CD4-positive, alpha-beta T cell (primary cell): ENCODE measurements around the gene SSBP3. TPM values are rescaled to one million over a fixed set of nuclear protein-coding genes. Genes with fewer than 3 reads are reported as not detected.

Experiments
- ATAC-seq: fragments of 200-7000 bp; cut with Tn5 transposase; one replicate; pipeline ENCODE4 v1.10.0; 2022; ENCODE audit warnings: mild to moderate bottlenecking; ENCODE audit not compliant: poor library complexity
- CTCF ChIA-PET: fragments of 350-600 bp; sonication (Branson Sonifier 250); formaldehyde crosslinking; loops from one replicate; lab custom pipeline; 2021; ENCODE audit warnings: antibody characterized with exemption, inconsistent platforms; lab: Charles Lee
- POLR2A ChIA-PET: fragments of 350-600 bp; sonication (Branson Sonifier 250); formaldehyde crosslinking; loops from one replicate; lab custom pipeline; 2021; ENCODE audit warnings: antibody characterized with exemption, inconsistent platforms; lab: Charles Lee
- DNase-seq, 14 experiments: peaks; one replicate each; pipeline ENCODE4 v3.0.0-alpha.2; 2013 to 2020; ENCODE audit warnings: mixed read lengths in 2 of 14
- H3K27ac ChIP-seq, 2 donors: one replicate each; pipeline versions ENCODE4 v1.5.1 to v1.7.0; 2013; ENCODE audit warnings: low read length in 2 of 2, low read depth in 1 of 2, mild to moderate bottlenecking in 1 of 2
- H3K27me3 ChIP-seq, 2 experiments: 1 replicate in 1 of 2; 2 replicates in 1 of 2; pipeline versions ENCODE4 v1.6.1 to v1.7.0; 2013; ENCODE audit warnings: low read length in 2 of 2, control low read depth in 1 of 2, mild to moderate bottlenecking in 1 of 2, moderate library complexity in 1 of 2; ENCODE audit not compliant: insufficient read depth in 2 of 2, control insufficient read depth in 1 of 2
- H3K36me3 ChIP-seq: one replicate; pipeline ENCODE4 v1.6.1; 2013; ENCODE audit warnings: low read length, control low read depth; ENCODE audit not compliant: insufficient read depth
- H3K4me1 ChIP-seq: one replicate; pipeline ENCODE4 v1.6.1; 2013; ENCODE audit warnings: low read length, control low read depth; ENCODE audit not compliant: insufficient read depth
- H3K4me3 ChIP-seq: one replicate; pipeline ENCODE4 v1.5.1; 2013; ENCODE audit warnings: mild to moderate bottlenecking, low read length, moderate library complexity
- H3K9me3 ChIP-seq, 2 experiments: 1 replicate in 1 of 2; 2 replicates in 1 of 2; pipeline versions ENCODE4 v1.6.1 to v1.7.0; 2013; ENCODE audit warnings: low read length in 2 of 2, mild to moderate bottlenecking in 2 of 2, control low read depth in 1 of 2, moderate library complexity in 1 of 2; ENCODE audit not compliant: control insufficient read depth in 1 of 2, insufficient read depth in 1 of 2
- H3K27ac Mint-ChIP-seq: one replicate; pipeline ENCODE4 v1.8.0; 2020; ENCODE audit warnings: mixed read lengths
- H3K27me3 Mint-ChIP-seq: one replicate; pipeline ENCODE4 v1.8.0; 2021; ENCODE audit warnings: mixed read lengths
- H3K36me3 Mint-ChIP-seq: one replicate; pipeline ENCODE4 v1.8.0; 2021; ENCODE audit warnings: low read depth, mixed read lengths
- H3K4me1 Mint-ChIP-seq: one replicate; pipeline ENCODE4 v1.8.0; 2021; ENCODE audit warnings: low read depth, mixed read lengths
- H3K4me3 Mint-ChIP-seq: one replicate; pipeline ENCODE4 v1.8.0; 2020; ENCODE audit warnings: mild to moderate bottlenecking, mixed read lengths
- H3K9me3 Mint-ChIP-seq: one replicate; pipeline ENCODE4 v1.8.0; 2020; ENCODE audit warnings: mixed read lengths
- intact Hi-C, 2 experiments: fragments of 100-400 bp; cut with DNase I in 1 of 2; cut with micrococcal nuclease in 1 of 2; formaldehyde crosslinking; loops; one replicate each; pipeline versions ENCODE4 v1.15.1 to v1.9.0; 2023 to 2025; cut with DNase I, micrococcal nuclease
- total RNA-seq, 174 experiments: library from RNA in 2 of 174; stranded (reverse) in 2 of 174; gene quantifications; one replicate each; pipeline ENCODE4 v1.2.3 and lab custom pipeline; 2021 to 2026
- TF ChIP-seq, protein P1 (sequence below): fragments of 200-600 bp; IDR thresholded peaks from one replicate; pipeline ENCODE4 v1.8.0; 2022; ENCODE audit warnings: antibody characterized with exemption, mild to moderate bottlenecking

Gene SSBP3
- total RNA-seq, 2 experiments from 2014 or later, result 50.6 to 52.4 TPM

DNA sequence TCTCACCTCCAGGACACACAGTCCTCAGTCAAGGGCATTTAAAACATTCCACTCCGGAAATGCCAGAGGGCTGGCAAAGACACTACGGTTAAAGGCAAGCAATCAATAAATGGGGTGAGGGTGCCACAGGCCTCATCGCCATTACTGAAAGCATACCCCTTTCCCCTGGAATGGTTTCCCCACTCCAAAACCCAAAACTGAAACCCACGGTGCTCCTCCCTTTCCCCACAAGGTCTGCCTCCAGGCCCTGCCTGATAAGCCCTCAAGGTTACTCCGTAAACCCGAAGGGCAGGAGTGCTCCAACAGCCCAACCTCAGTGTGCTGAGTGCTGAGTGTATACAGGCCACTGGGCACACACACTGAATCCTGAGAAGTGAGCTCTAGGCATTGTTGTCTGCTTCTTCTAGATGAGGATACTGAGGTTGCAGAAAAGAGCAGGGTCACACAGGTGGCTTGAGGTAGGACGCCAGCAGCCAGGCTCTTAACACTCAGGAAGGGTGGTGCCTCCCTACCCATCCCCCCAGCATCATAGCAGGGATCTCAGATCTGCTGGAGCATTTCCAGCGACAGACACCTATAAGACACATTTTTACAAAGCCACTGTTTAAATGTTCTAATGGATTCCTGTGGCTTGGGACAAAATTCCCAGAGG, 29.0 kb downstream of the SSBP3 start:
- Mint-ChIP-seq H3K4me1 (peaks cover 84% of the 10 kb centered on the region), H3K27ac (peak overlapping the region; percentile 74), H3K4me3 (peak overlapping the region; percentile 47), H3K9me3 (no peaks in the 10 kb centered on the region), H3K36me3 (peaks cover 47% of the 10 kb centered on the region), H3K27me3 (no peaks in the 10 kb centered on the region)
- TF ChIP-seq, protein P1, sequence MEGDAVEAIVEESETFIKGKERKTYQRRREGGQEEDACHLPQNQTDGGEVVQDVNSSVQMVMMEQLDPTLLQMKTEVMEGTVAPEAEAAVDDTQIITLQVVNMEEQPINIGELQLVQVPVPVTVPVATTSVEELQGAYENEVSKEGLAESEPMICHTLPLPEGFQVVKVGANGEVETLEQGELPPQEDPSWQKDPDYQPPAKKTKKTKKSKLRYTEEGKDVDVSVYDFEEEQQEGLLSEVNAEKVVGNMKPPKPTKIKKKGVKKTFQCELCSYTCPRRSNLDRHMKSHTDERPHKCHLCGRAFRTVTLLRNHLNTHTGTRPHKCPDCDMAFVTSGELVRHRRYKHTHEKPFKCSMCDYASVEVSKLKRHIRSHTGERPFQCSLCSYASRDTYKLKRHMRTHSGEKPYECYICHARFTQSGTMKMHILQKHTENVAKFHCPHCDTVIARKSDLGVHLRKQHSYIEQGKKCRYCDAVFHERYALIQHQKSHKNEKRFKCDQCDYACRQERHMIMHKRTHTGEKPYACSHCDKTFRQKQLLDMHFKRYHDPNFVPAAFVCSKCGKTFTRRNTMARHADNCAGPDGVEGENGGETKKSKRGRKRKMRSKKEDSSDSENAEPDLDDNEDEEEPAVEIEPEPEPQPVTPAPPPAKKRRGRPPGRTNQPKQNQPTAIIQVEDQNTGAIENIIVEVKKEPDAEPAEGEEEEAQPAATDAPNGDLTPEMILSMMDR, result no peak
- ChIA-PET POLR2A (no interaction called here), CTCF (no interaction called here)
- peaks cover 84% of the 10 kb centered on the region for H3K4me1 ChIP-seq
- DNase-seq, result peak in 1 of 14 experiments; percentile 16
- no peak overlapping the region for H3K4me3 ChIP-seq
- intact Hi-C loops, result no loop called here
- no peaks in the 10 kb centered on the region for H3K9me3 ChIP-seq
- H3K36me3 ChIP-seq, result peaks cover 23% of the 10 kb centered on the region
- no peak for ATAC-seq
- H3K27me3 ChIP-seq, result no peaks in the 10 kb centered on the region
- no peak overlapping the region for H3K27ac ChIP-seq

DNA sequence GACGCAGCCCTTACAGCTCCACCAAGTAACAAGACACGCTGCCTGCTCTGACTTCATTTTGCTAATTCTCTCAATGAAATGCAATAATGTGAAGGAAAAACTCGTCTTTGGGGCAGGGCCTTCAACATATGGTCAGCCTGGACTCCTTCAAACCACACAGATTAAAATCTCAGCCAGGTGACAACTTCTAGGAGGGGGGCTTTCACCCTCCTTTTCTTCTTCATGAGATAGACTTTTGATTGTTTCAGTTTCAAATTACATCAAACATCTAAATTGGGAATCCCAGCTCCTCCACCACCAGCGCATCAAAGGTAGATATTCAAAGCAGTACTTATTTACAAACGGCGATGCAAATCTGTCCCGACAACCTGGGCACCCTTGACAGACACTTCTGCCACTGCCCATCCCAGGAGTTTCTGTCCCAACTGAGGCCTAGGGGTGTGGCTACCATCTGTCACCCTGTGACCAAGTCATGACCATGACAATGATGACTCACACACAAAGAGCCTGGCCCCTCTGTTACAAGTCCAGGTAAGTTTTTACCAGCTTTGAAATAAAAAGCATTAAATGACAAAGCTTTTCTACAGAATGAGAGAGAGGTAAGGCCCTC, 29.7 kb downstream of the SSBP3 start:
- H3K9me3 ChIP-seq, result no peaks in the 10 kb centered on the region
- H3K4me1 ChIP-seq, result peaks cover 88% of the 10 kb centered on the region
- H3K36me3 Mint-ChIP-seq, result peaks cover 44% of the 10 kb centered on the region
- H3K27me3 ChIP-seq, result no peaks in the 10 kb centered on the region
- H3K27me3 Mint-ChIP-seq, result no peaks in the 10 kb centered on the region
- intact Hi-C loops, result no loop called here
- ATAC-seq (peak; percentile 21), DNase-seq (peak in 2 of 14 experiments; percentile 5 to 28)
- H3K27ac ChIP-seq, result no peak overlapping the region
- H3K4me3 ChIP-seq, result no peak overlapping the region
- H3K36me3 ChIP-seq, result peaks cover 20% of the 10 kb centered on the region
- peaks cover 89% of the 10 kb centered on the region for H3K4me1 Mint-ChIP-seq
- ChIA-PET CTCF (no interaction called here), POLR2A (no interaction called here)
- H3K4me3 Mint-ChIP-seq, result peak overlapping the region; percentile 47
- H3K9me3 Mint-ChIP-seq, result no peaks in the 10 kb centered on the region
- TF ChIP-seq, protein P1, result no peak
- H3K27ac Mint-ChIP-seq, result peak overlapping the region; percentile 74

DNA sequence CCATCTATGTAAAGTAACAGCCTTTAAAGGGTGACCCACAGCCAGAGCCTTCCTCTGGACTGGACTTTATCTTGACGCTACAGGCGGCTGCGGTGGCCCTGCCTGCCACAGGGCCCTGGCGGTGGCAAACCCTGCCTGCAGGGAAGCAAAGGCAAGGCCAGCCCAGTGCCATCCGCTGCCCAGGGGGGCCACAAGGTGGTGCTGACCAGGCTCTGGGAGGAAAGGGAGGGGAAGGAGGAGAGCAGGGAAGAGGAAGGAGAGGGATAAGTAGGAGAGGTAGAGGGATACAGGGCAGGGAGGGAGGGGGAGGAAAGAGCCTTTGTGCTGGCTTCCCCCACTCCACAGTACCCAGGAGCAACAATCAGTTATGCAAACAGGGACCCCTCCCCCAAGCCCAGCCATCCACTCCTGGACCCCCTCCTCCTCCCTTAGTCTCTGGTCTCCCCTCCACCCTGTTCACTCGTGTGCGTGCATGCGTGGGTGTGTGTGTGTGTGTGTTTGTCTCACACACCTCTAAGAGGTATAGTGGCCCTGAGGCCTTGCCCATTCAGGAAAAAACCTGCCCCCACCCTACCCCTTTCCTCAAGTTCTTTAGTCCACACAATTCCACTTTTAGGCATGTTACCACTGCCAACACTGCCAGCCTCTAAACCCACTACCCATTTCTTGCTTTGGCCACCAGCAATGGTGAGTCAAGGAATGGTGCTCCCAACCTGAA, 30.3 kb downstream of the SSBP3 start:
- ATAC-seq (no peak), DNase-seq (no peak)
- peaks cover 19% of the 10 kb centered on the region for H3K36me3 ChIP-seq
- H3K4me3 ChIP-seq, result no peak overlapping the region
- intact Hi-C loops, result no loop called here
- Mint-ChIP-seq H3K27me3 (no peaks in the 10 kb centered on the region), H3K36me3 (peaks cover 38% of the 10 kb centered on the region), H3K4me3 (peak overlapping the region; percentile 47), H3K4me1 (peaks cover 93% of the 10 kb centered on the region), H3K9me3 (no peaks in the 10 kb centered on the region), H3K27ac (peak overlapping the region; percentile 74)
- no peaks in the 10 kb centered on the region for H3K9me3 ChIP-seq
- ChIA-PET CTCF (no interaction called here), POLR2A (no interaction called here)
- peaks cover 82% of the 10 kb centered on the region for H3K4me1 ChIP-seq
- no peak overlapping the region for H3K27ac ChIP-seq
- H3K27me3 ChIP-seq, result no peaks in the 10 kb centered on the region
- TF ChIP-seq, protein P1, result no peak
